Posterior cingulate gyrus (tissue), 11 donors: Measurements from ENCODE around the gene FCN1.

ENCODE experiments used
- DNase-seq, 10 donors: peaks; one replicate each; pipeline versions ENCODE4 v3.0.0 to v3.0.0-alpha.2; 2020 to 2021; ENCODE audit warnings: mixed read lengths in 3 of 10
- intact Hi-C: fragments of 100-400 bp; cut with DNase I; formaldehyde crosslinking; loops from one replicate; pipeline ENCODE4 v1.15.1; 2023

FCN1 gene

GRCh38 chr9:134896834-134897583, 20.7 kb downstream of the FCN1 start:
- intact Hi-C loops, result no loop called here
- no peak for DNase-seq

- intact Hi-C loops, result no loop called here
- peak in 3 of 10 donors; percentile 37 to 81 (median 41) for DNase-seq
These were observed 21.5 kb downstream of the FCN1 start for GRCh38 chr9:134895908-134896833.

- no peak for DNase-seq
- intact Hi-C loops, result no loop called here
These were observed 22.2 kb downstream of the FCN1 start for GRCh38 chr9:134895567-134895907.

- DNase-seq, result peak in 1 of 10 donors; percentile 68
- intact Hi-C loops, result no loop called here
These were observed 22.6 kb downstream of the FCN1 start for GRCh38 chr9:134895097-134895496.

DNA sequence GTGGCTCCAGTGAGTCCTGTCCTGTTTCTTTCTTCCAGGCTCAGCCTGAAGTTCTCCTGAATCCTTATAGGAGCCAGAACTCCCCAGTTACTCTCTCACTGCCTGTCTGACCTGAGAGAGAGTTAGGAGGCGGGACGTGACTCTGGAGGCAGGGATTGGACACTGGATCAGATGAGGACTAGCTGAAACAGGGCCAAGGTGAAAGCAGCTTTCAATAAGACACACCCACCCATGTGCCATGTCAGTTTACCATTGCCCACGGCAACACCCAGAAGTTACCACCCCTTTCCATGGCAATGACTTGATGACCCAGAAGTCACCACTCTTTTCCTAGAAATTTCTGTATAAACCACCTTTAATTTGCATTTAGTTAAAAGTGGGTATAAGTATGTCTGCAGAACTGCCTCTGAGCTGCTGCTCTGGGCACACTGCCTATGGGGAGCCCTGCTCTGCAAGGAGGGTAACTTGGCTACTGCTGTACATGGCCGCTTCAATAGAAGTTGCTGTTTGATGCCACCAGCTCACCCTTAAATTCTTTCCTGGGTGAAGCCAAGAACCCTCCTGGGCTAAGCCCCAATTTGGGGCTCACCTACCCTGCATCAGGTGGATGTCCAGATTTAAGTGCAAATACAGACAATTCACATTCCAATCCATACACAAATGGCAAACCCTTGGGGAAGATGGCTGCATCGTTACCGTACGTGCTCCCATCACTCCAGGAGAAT, 23.4 kb downstream of the FCN1 start:
- intact Hi-C loops, result no loop called here
- peak in 1 of 10 donors; percentile 37 for DNase-seq

DNA sequence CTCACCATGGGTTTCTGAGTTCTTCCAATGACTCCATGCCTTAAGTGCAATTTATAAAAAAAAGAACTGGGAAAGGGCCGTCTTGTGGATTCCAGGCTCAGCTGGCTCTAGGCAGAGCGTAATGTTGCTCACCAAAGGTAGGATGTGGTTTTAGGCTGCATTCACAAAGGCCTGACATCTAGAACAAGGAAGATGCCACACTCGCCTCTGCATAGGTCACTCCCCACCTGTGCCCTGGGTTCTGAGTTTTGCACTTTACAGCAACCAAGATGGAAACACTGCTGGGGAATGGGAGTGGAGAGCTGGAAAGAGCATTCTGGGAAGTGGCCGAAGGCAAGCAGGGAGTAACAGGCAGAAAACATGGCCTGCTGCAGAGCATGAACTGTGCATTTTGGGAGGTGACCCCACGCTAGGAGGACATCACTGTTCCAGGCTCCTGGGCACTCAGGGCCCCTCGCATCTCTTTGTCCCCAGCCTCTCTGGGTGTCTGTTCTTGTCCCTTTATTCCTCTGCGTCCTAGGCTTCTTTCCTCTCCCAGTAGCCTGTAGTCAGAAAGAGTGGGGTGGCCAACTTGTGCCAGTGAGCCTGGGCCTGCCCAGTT, 24.8 kb downstream of the FCN1 start:
- intact Hi-C loops, result no loop called here
- peak in 1 of 10 donors; percentile 24 for DNase-seq

GRCh38 chr9:134892221-134892620, 25.5 kb downstream of the FCN1 start:
- peak in 2 of 10 donors; percentile 2 to 68 for DNase-seq
- intact Hi-C loops, result no loop called here

- intact Hi-C loops, result no loop called here
- peak in 1 of 10 donors; percentile 3 for DNase-seq
These were observed 26.0 kb downstream of the FCN1 start for GRCh38 chr9:134891713-134892112.

DNA sequence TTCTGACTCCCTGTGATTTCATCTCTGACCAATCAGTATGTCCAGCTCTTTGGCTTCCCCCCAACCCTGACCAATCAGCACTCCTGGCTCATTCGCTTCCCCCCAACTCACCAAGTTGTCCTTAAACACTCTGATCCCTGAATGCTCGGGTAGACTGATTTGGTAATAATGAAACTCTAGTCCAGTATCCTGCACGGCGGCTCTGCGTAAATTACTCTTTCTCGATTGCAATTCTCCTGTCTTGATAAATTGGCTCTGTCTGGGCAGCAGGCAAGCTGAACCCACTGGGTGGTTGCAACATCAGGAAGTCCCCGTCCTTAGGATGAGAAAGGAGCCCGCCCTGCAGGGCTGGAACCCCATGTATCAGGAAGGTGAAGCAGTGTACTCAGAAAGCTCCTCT, 26.7 kb downstream of the FCN1 start:
- no peak for DNase-seq
- intact Hi-C loops, result no loop called here

GRCh38 chr9:134890155-134890495, 27.6 kb downstream of the FCN1 start:
- DNase-seq, result no peak
- intact Hi-C loops, result no loop called here

- intact Hi-C loops, result no loop called here
- no peak for DNase-seq
These were observed 28.1 kb downstream of the FCN1 start for GRCh38 chr9:134889386-134890154.

GRCh38 chr9:134888603-134889190, 29.0 kb downstream of the FCN1 start:
- DNase-seq, result no peak
- intact Hi-C loops, result no loop called here

DNA sequence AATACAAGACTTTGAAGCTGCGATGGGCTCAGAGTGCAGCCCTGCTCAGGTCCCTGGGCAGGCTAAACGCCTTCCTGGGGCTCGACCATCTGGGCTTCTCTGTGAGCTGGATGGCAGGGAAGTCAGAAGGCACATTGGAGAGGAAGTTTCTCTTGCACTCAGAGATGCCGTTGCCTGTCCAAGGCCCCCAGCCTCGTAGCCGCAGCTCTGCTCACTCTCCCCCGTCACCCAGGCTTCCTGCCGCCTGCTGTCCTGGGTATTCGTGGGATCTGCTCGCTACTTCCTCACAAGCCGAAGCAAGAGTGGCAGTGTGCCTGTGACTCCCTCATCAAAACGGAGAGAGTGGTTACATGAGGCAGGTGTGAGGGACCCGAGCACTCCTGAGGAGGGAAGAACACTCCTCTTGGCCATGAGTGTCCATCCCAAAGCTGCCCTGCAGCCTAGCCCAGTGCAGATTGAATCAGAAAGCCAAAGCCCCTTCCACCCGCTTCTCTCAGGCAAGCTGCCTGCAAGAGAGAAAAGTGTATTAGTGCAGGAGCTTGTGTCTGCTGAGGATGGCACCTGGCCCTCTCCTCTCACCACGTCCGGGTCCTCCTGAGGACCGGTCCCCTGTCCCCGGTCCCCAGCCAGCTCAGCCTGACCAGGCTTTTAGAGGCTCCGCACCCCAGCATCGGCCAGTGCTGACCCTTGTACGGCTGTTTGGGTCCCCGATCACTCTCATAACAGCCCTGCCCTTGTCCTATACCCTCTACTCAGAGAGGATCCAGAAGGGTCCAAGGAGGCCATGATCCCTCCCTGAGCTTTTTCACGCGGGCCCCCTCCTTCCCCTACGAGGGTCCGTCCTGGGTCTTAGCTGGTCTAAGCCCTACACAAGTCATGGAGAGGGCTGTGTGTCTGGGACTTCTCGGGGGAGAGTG, 29.8 kb downstream of the FCN1 start:
- DNase-seq, result no peak

DNA sequence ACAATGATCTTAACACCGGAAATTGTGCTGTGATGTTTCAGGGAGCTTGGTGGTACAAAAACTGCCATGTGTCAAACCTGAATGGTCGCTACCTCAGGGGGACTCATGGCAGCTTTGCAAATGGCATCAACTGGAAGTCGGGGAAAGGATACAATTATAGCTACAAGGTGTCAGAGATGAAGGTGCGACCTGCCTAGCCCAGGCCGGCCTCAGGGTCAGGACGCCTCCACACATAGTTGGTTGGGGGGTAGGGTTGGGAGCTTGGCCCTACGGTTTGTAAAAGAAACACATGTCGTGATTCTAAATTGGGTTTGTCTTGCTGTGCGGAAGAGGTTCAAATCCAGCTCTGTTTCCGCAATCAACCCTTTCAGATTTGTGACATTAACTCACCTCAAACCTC, 30.5 kb downstream of the FCN1 start:
- peak in 1 of 10 donors; percentile 15 for DNase-seq
- intact Hi-C loops, result no loop called here

More for the DNA sequence above, 29.8 kb downstream of the FCN1 start:
- intact Hi-C loops, result no loop called here

DNA sequence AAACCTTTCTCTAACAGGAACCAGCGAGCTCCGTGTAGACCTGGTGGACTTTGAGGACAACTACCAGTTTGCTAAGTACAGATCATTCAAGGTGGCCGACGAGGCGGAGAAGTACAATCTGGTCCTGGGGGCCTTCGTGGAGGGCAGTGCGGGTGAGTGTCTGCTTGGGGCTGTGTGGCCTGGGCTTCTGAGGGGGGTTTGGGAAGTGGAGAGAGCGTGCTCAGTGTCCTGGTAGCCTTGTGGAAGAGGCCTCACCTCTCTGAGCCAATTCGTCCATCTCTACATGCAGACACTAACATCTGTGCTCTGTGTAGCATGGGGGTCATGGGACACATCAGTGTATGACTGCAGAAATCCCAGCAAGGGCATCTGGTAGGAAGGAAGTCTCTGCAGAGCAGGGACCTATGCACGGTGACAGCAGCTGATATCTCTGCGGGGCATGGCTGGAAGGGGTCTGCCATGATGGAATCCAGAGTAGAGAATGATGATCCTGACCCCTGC, 31.2 kb downstream of the FCN1 start:
- intact Hi-C loops, result no loop called here
- DNase-seq, result peak in 1 of 10 donors; percentile 56

GRCh38 chr9:134885679-134886412, 31.9 kb downstream of the FCN1 start:
- peak in 2 of 10 donors; percentile 44 to 76 for DNase-seq
- intact Hi-C loops, result no loop called here

GRCh38 chr9:134885001-134885678, 32.6 kb downstream of the FCN1 start:
- DNase-seq, result peak in 1 of 10 donors; percentile 73
- intact Hi-C loops, result no loop called here
